ENCODE measurements around the gene SLC23A3.

SLC23A3 gene

GRCh38 chr2:219168932-219169331 is 897 bp downstream of the SLC23A3 start:
- H3K27ac Mint-ChIP-seq, result no peak overlapping the region
- peaks cover 4% of the 10 kb centered on the region for H3K27me3 Mint-ChIP-seq (ENCODE audit: low read depth)
- peaks cover 16% of the 10 kb centered on the region for H3K36me3 Mint-ChIP-seq (ENCODE audit: low read depth)
- no peak for TF ChIP-seq CTCF (IDR thresholded peaks at IDR 0.05; ENCODE audit: unreplicated experiment in 3 of 3)
- no peak overlapping the region for H3K4me3 Mint-ChIP-seq
- no peaks in the 10 kb centered on the region for H3K9me3 Mint-ChIP-seq
- H3K4me1 Mint-ChIP-seq, result peaks cover 6% of the 10 kb centered on the region

GRCh38 chr2:219168526-219168925 is 1.3 kb downstream of the SLC23A3 start:
- Mint-ChIP-seq H3K27ac (no peak overlapping the region), H3K27me3 (ENCODE audit: low read depth) (peaks cover 7% of the 10 kb centered on the region), H3K4me1 (peaks cover 6% of the 10 kb centered on the region), H3K36me3 (ENCODE audit: low read depth) (peaks cover 14% of the 10 kb centered on the region), H3K4me3 (no peak overlapping the region), H3K9me3 (no peaks in the 10 kb centered on the region)
- no peak for TF ChIP-seq CTCF (IDR thresholded peaks at IDR 0.05; ENCODE audit: unreplicated experiment in 3 of 3)

- Mint-ChIP-seq H3K27me3 (ENCODE audit: low read depth) (peaks cover 11% of the 10 kb centered on the region), H3K27ac (no peak overlapping the region), H3K4me3 (no peak overlapping the region)
These were observed 1.8 kb downstream of the SLC23A3 start for GRCh38 chr2:219167997-219168396.

GRCh38 chr2:219165058-219165911 is 4.5 kb downstream of the SLC23A3 start:
- no peak overlapping the region for H3K27ac Mint-ChIP-seq
- H3K36me3 Mint-ChIP-seq (ENCODE audit: low read depth), result no peaks in the 10 kb centered on the region
- TF ChIP-seq CTCF (IDR thresholded peaks at IDR 0.05; ENCODE audit: unreplicated experiment in 3 of 3), result no peak
- peaks cover 9% of the 10 kb centered on the region for H3K4me1 Mint-ChIP-seq
- no peak overlapping the region for H3K4me3 Mint-ChIP-seq
- peaks cover 11% of the 10 kb centered on the region for H3K27me3 Mint-ChIP-seq (ENCODE audit: low read depth)
- no peaks in the 10 kb centered on the region for H3K9me3 Mint-ChIP-seq

More at GRCh38 chr2:219167997-219168396, 1.8 kb downstream of the SLC23A3 start:
- no peak for TF ChIP-seq CTCF (IDR thresholded peaks at IDR 0.05; ENCODE audit: unreplicated experiment in 3 of 3)
- Mint-ChIP-seq H3K36me3 (ENCODE audit: low read depth) (peaks cover 14% of the 10 kb centered on the region), H3K9me3 (no peaks in the 10 kb centered on the region), H3K4me1 (peaks cover 6% of the 10 kb centered on the region)

- no peak overlapping the region for H3K27ac Mint-ChIP-seq
- H3K27me3 Mint-ChIP-seq (ENCODE audit: low read depth), result peaks cover 11% of the 10 kb centered on the region
- H3K36me3 Mint-ChIP-seq (ENCODE audit: low read depth), result no peaks in the 10 kb centered on the region
- TF ChIP-seq CTCF (IDR thresholded peaks at IDR 0.05; ENCODE audit: unreplicated experiment in 3 of 3), result no peak
- H3K4me1 Mint-ChIP-seq, result peaks cover 17% of the 10 kb centered on the region
- no peaks in the 10 kb centered on the region for H3K9me3 Mint-ChIP-seq
- H3K4me3 Mint-ChIP-seq, result peak overlapping the region in 1 of 3 experiments; percentile 10
These were observed 6.7 kb downstream of the SLC23A3 start for GRCh38 chr2:219163156-219163555.

GRCh38 chr2:219161097-219161496 is 8.7 kb downstream of the SLC23A3 start:
- peaks cover 8% of the 10 kb centered on the region for H3K27me3 Mint-ChIP-seq (ENCODE audit: low read depth)
- H3K36me3 Mint-ChIP-seq (ENCODE audit: low read depth), result peaks cover 14% of the 10 kb centered on the region
- H3K4me1 Mint-ChIP-seq, result peaks cover 17% of the 10 kb centered on the region
- TF ChIP-seq CTCF (IDR thresholded peaks at IDR 0.05; ENCODE audit: unreplicated experiment in 3 of 3), result no peak
- H3K27ac Mint-ChIP-seq, result peak overlapping the region; percentile 92 to 99 (median 99)
- peak overlapping the region; percentile 93 to 98 (median 95) for H3K4me3 Mint-ChIP-seq
- no peaks in the 10 kb centered on the region for H3K9me3 Mint-ChIP-seq
